HG03095 (cell line): Measurements from ENCODE around the gene ATXN7L3B.

Experiments
- ATAC-seq: cut with Tn5 transposase; IDR thresholded peaks from one replicate; pipeline ENCODE4 v1.9.1; 2021; ENCODE audit warnings: moderate library complexity; ENCODE audit not compliant: unreplicated experiment

The ATXN7L3B gene

GRCh38 chr12:74547249-74547648 is 9.6 kb downstream of the ATXN7L3B start:
- ATAC-seq = no peak

GRCh38 chr12:74551291-74551690 is 13.7 kb downstream of the ATXN7L3B start:
- ATAC-seq = no peak

GRCh38 chr12:74552201-74552600 is 14.6 kb downstream of the ATXN7L3B start:
- ATAC-seq = no peak

GRCh38 chr12:74559728-74560127 is 22.1 kb downstream of the ATXN7L3B start:
- no peak for ATAC-seq

GRCh38 chr12:74563927-74564326 is 26.3 kb downstream of the ATXN7L3B start:
- ATAC-seq = no peak

- no peak for ATAC-seq
Measured at GRCh38 chr12:74578486-74578885, 40.9 kb downstream of the ATXN7L3B start.

GRCh38 chr12:74579446-74579845 is 41.8 kb downstream of the ATXN7L3B start:
- ATAC-seq = no peak

GRCh38 chr12:74579981-74580380 is 42.3 kb downstream of the ATXN7L3B start:
- no peak for ATAC-seq

GRCh38 chr12:74581439-74581838 is 43.8 kb downstream of the ATXN7L3B start:
- ATAC-seq = no peak

GRCh38 chr12:74584483-74585062 is 46.9 kb downstream of the ATXN7L3B start:
- no peak for ATAC-seq

GRCh38 chr12:74586251-74586650 is 48.6 kb downstream of the ATXN7L3B start:
- no peak for ATAC-seq
